ENCODE data around the gene IFT172.

GRCh38 chr2:27441958-27442919, 47.3 kb downstream of the IFT172 start, which contains the start of gene KRTCAP3:
- no peak for TF ChIP-seq EP300 (IDR thresholded peaks at IDR 0.05)
- TF ChIP-seq CTCF (IDR thresholded peaks at IDR 0.05), result no peak

All from ovary (tissue), 3 donors.